ENCODE measurements around the gene ROCK2.

Gene ROCK2

GRCh38 chr2:11366326-11366741 lies 21.9 kb upstream of the ROCK2 start:
- no peak for DNase-seq

- no peak for DNase-seq
Observed at GRCh38 chr2:11365096-11365879, 20.9 kb upstream of the ROCK2 start.

GRCh38 chr2:11364565-11364887 lies 20.1 kb upstream of the ROCK2 start:
- DNase-seq: no peak

- no peak for DNase-seq
Observed at GRCh38 chr2:11363868-11364564, 19.6 kb upstream of the ROCK2 start.

GRCh38 chr2:11359865-11360264 lies 15.4 kb upstream of the ROCK2 start:
- DNase-seq: no peak

GRCh38 chr2:11357428-11357972 lies 13.1 kb upstream of the ROCK2 start:
- no peak for DNase-seq

GRCh38 chr2:11356764-11357163 lies 12.3 kb upstream of the ROCK2 start:
- no peak for DNase-seq

GRCh38 chr2:11355194-11356053 lies 11.0 kb upstream of the ROCK2 start:
- no peak for DNase-seq

- DNase-seq: no peak
Observed at GRCh38 chr2:11354363-11355154, 10.1 kb upstream of the ROCK2 start.

- DNase-seq: no peak
Observed at GRCh38 chr2:11352781-11353537, 8.5 kb upstream of the ROCK2 start.

- DNase-seq: no peak
Observed at GRCh38 chr2:11348209-11348749, 3.8 kb upstream of the ROCK2 start.

- DNase-seq: no peak
Observed at GRCh38 chr2:11347403-11347959, 3.0 kb upstream of the ROCK2 start.

- no peak for DNase-seq
Observed at GRCh38 chr2:11346023-11346482, 1.6 kb upstream of the ROCK2 start.

GRCh38 chr2:11344956-11345677 lies 681 bp upstream of the ROCK2 start:
- peak in 1 of 4 experiments; percentile 40 for DNase-seq

GRCh38 chr2:11343650-11344341 lies 640 bp downstream of the ROCK2 start:
- peak in 1 of 4 experiments; percentile 17 for DNase-seq

- no peak for DNase-seq
Observed at GRCh38 chr2:11343368-11343649, 1.1 kb downstream of the ROCK2 start.

GRCh38 chr2:11342551-11343367 lies 1.7 kb downstream of the ROCK2 start:
- no peak for DNase-seq

GRCh38 chr2:11340717-11341116 lies 3.7 kb downstream of the ROCK2 start:
- DNase-seq: no peak
